GM10248 (cell line): ENCODE measurements around the gene TRIP11.

Experiments used
- CTCF ChIA-PET: fragments of 300-600 bp; sonication (Branson Sonifier 250); formaldehyde crosslinking; extraction: SDS; loops from one replicate; lab custom pipeline; 2021; ENCODE audit warnings: antibody characterized with exemption; lab: Yijun Ruan, JAX
- POLR2A ChIA-PET: fragments of 350-650 bp; sonication (Branson Sonifier 250); formaldehyde crosslinking; extraction: SDS; loops from one replicate; lab custom pipeline; 2020; ENCODE audit warnings: antibody characterized with exemption; lab: Yijun Ruan, JAX
- DNase-seq: peaks from one replicate; pipeline ENCODE4 v3.0.0; 2012; ENCODE audit errors: extremely low spot score
- CTCF ChIP-seq: IDR thresholded peaks from 2 replicates; pipeline ENCODE4 v1.5.1; 2012; ENCODE audit warnings: mild to moderate bottlenecking, low read depth; ENCODE audit errors: extremely low read depth, missing control alignments, control extremely low read depth

The TRIP11 gene

GRCh38 chr14:91964011-91964410 is 75.8 kb downstream of the TRIP11 start:
- DNase-seq: no peak
- ChIA-PET CTCF (no interaction called here), POLR2A (no interaction called here)
- no peak for TF ChIP-seq CTCF

- POLR2A ChIA-PET: interaction anchor here (0.7 kb wide), 1 partner anchor 90 kb away, joined by 7 read pairs; no protein-coding TSS in a partner anchor
- no peak for TF ChIP-seq CTCF
- CTCF ChIA-PET: no interaction called here
- DNase-seq: no peak
Observed at GRCh38 chr14:91963465-91963864, 76.4 kb downstream of the TRIP11 start.

GRCh38 chr14:91961297-91962220 is 78.3 kb downstream of the TRIP11 start:
- DNase-seq: no peak
- ChIA-PET POLR2A (no interaction called here), CTCF (interaction anchor here (0.9 to 1.3 kb wide), 3 partner anchors 9 to 50 kb away, joined by 3 read pairs; no protein-coding TSS in a partner anchor)
- no peak for TF ChIP-seq CTCF

GRCh38 chr14:91957876-91958313 is 82.0 kb downstream of the TRIP11 start:
- ChIA-PET POLR2A (no interaction called here), CTCF (interaction anchor here (1.4 kb wide), 1 partner anchor 47 kb away, joined by 3 read pairs; no protein-coding TSS in a partner anchor)
- no peak for DNase-seq
- TF ChIP-seq CTCF: no peak

GRCh38 chr14:91956616-91957015 is 83.2 kb downstream of the TRIP11 start:
- no peak for TF ChIP-seq CTCF
- DNase-seq: no peak
- ChIA-PET CTCF (interaction anchor here (1.2 to 1.4 kb wide), 2 partner anchors 11 to 46 kb away, joined by 3 read pairs; no protein-coding TSS in a partner anchor), POLR2A (no interaction called here)

GRCh38 chr14:91955168-91955567 is 84.7 kb downstream of the TRIP11 start:
- POLR2A ChIA-PET: no interaction called here
- CTCF ChIA-PET: interaction anchor here (1.1 kb wide), 1 partner anchor 22 kb away, joined by 3 read pairs; no protein-coding TSS in a partner anchor
- no peak for TF ChIP-seq CTCF
- no peak for DNase-seq
